ENCODE measurements around the gene ACYP2. TPM values are rescaled to one million over a fixed set of nuclear protein-coding genes. Genes with fewer than 3 reads are reported as not detected.
"Not testable (repeated sequence)": the region's sequence is repeated elsewhere in the genome, so short reads cannot be mapped to it uniquely, and the experiment has no call there.

The ACYP2 gene
- total RNA-seq: 11.3 to 11.8 TPM (median 11.4 TPM) in 3 replicates

DNA sequence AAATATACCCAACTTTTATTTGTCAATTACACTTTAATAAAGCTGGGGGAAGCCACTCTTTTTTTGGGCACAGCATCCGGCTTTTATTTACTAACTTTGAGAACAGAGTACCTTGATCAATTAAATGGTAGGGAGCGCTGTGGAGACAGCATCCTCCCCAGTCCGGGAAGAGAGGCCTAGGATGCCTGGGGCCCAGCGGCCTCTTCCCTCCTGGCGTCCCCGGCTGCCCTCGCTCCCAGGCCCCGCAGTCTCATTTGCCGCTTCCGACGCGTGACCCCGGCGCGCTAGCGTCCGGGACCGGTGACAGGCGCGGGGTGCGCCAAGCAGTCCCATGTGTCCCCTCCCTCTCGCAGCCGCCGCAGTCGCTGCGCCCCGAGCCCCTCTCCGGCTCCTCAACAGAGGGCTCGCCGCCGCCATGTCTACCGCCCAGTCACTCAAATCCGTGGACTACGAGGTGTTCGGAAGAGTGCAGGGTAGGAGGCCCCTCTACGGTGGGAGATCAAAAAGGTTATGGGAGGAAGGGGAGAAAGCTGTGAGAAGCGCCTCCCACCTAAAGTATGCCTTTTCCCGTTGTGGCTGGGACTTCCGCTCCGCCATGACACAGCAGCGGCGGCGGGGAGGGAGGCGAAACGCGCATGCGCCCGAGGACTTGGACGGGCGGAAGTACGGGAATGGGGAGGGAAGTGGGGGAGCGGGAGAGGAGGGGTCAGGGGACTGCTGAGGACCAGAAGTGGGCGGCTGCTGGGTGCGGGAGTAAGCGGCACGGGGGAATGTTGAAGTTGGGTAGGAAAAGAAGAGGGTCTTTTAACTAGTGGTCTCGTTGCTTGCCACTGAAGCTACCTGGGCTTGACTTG lies at the start of gene ACYP2:
TSS of gene ACYP2 (plus strand) at position 332 of the 854 bp plus-strand sequence.
- Mint-ChIP-seq H3K27ac (peak within 1 kb of the TSS; percentile 99), H3K4me1 (peaks cover 8% of the 10 kb centered on the region), H3K4me3 (peak within 1 kb of the TSS; percentile 90), H3K36me3 (peaks cover 10% of the 10 kb centered on the region), H3K27me3 (ENCODE audit: low read depth) (no peaks in the 10 kb centered on the region), H3K9me3 (peaks cover 9% of the 10 kb centered on the region)
- DNase-seq (ENCODE audit: low spot score in 2 of 2, unreplicated experiment in 2 of 2): peak; percentile 78 to 89
- TF ChIP-seq, protein P1, sequence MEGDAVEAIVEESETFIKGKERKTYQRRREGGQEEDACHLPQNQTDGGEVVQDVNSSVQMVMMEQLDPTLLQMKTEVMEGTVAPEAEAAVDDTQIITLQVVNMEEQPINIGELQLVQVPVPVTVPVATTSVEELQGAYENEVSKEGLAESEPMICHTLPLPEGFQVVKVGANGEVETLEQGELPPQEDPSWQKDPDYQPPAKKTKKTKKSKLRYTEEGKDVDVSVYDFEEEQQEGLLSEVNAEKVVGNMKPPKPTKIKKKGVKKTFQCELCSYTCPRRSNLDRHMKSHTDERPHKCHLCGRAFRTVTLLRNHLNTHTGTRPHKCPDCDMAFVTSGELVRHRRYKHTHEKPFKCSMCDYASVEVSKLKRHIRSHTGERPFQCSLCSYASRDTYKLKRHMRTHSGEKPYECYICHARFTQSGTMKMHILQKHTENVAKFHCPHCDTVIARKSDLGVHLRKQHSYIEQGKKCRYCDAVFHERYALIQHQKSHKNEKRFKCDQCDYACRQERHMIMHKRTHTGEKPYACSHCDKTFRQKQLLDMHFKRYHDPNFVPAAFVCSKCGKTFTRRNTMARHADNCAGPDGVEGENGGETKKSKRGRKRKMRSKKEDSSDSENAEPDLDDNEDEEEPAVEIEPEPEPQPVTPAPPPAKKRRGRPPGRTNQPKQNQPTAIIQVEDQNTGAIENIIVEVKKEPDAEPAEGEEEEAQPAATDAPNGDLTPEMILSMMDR (IDR thresholded peaks at IDR 0.05; ENCODE audit: unreplicated experiment): no peak

DNA sequence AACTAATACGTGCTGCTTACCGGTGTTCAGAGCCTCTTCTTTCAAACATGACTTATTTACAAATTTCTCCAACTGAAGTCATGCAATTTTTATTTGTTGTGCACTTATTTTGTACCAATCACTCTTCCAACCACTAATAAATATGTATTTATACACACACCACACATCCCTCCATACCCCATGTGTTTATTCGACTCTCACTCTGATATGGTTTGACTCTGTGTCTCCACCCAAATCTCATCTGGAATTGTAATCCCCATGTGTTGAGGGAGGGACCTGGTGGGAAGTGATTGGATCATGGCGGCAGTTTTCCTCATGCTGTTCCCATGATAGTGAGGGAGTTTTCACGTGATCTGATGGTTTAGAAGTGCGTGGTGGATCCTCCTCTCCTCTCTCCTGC lies 49.5 kb upstream of the ACYP2 start:
- Mint-ChIP-seq H3K4me3 (no peak overlapping the region), H3K27me3 (ENCODE audit: low read depth) (no peaks in the 10 kb centered on the region), H3K36me3 (peaks cover 3% of the 10 kb centered on the region), H3K4me1 (no peaks in the 10 kb centered on the region), H3K9me3 (no peaks in the 10 kb centered on the region), H3K27ac (no peak overlapping the region)
- no peak for DNase-seq (ENCODE audit: low spot score in 2 of 2, unreplicated experiment in 2 of 2)
- TF ChIP-seq, protein P1 (IDR thresholded peaks at IDR 0.05; ENCODE audit: unreplicated experiment): no peak

DNA sequence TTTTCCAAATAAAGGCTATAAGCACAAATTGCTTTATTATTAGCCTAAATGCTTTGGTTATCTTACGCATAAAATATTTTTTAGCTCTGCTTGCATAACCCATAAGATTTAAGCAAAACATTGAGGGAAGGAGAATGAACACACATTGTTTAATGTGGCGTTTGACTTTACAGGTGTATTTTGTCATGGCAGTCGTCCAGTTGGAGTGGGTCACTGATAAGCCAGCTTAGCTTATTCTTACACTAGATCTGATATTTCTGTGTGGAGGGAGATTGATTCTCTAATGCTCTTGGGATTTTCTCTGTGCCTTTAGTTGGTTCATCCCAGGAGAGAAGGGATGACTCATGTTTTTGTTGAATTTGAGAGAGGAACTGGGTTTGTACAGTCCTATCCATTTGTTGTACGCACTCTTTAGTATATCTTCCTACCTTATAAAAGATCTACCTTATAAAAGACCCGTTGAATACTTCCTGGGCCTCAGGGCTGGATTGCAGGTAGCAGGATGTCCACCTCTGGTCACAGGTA lies 47.5 kb upstream of the ACYP2 start:
- TF ChIP-seq, protein P1 (IDR thresholded peaks at IDR 0.05; ENCODE audit: unreplicated experiment): no peak
- no peak for DNase-seq (ENCODE audit: low spot score in 2 of 2, unreplicated experiment in 2 of 2)
- Mint-ChIP-seq H3K4me1 (peaks cover 2% of the 10 kb centered on the region), H3K4me3 (no peak overlapping the region), H3K36me3 (no peaks in the 10 kb centered on the region), H3K27ac (no peak overlapping the region), H3K27me3 (ENCODE audit: low read depth) (no peaks in the 10 kb centered on the region), H3K9me3 (peaks cover under 1% of the 10 kb centered on the region)

DNA sequence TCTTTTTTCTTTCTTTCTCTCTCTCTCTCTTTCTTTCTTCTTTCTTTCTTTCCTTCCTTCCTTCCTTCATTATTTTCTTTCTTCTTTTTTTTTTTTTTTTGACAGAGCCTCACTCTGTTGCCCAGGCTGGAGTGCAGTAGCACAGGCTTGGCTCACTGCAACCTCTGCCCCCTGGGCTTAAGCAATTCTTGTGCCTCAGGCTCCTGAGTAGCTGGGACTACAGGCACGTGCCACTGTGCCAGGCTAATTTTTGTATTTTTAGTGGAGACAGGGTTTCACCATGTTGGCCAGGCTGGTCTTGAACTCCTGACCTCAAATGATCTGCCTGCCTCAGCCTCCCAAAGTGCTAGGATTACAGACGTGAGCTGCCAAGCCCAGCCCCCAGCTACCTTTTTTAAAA lies 42.9 kb upstream of the ACYP2 start:
- not testable (repeated sequence) for H3K36me3 Mint-ChIP-seq; H3K4me1 Mint-ChIP-seq; H3K9me3 Mint-ChIP-seq; H3K27ac Mint-ChIP-seq; H3K27me3 Mint-ChIP-seq (ENCODE audit: low read depth); DNase-seq (ENCODE audit: low spot score in 2 of 2, unreplicated experiment in 2 of 2); H3K4me3 Mint-ChIP-seq

DNA sequence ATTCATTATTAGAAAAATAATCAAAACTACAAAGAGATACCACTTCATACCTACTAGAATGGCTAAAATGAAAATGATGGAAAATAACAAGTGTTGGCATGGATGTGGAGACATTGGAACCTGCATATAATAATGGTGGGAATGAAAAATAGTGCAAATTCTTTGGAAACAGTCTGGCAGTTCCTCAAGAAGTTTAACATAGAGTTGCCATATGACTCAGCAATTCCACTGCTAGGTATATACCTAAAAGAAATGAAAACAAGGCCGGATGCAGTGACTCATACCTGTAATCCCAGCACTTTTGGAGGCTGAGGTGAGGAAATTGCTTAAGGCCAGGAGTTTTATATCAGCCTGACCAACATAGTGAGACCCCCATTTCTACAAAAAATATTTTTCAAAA lies 41.6 kb upstream of the ACYP2 start:
- H3K4me1 Mint-ChIP-seq: peaks cover 2% of the 10 kb centered on the region
- TF ChIP-seq, protein P1 (IDR thresholded peaks at IDR 0.05; ENCODE audit: unreplicated experiment): no peak

DNA sequence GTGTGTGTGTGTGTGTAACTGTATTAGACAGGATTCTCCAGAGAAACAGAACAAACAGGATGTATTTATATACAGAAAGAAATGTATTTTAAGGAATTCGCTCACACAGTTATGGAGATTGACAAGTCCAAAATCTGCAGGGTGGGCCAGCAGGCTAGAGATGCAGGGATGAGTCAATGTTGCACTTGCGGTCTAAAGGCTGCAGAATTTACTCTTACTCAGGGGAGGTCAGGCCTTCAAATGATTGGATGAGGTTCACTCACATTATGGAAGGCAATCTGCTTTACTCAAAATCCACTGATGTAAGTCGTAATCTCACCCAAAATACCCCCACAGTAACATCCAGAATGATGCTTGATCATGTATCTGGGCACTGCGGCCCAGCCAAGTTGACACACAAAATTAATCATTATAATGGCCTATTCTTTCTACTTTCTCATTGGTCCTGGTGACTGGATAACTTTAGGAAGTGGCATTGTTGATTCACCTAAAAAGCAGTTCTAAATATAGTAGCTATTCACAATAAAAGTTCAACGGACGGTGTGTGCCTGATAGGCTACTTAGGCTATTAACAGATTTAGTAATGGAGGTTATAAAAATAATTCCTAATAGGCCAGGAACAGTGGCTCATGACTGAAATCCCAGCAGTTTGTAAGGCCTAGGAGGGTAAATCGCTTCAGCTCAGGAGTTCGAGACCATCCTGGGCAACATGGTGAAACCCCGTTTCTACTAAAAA lies 40.6 kb upstream of the ACYP2 start:
- H3K4me1 Mint-ChIP-seq: peaks cover 2% of the 10 kb centered on the region
- no peaks in the 10 kb centered on the region for H3K27me3 Mint-ChIP-seq (ENCODE audit: low read depth)
- no peak overlapping the region for H3K27ac Mint-ChIP-seq
- DNase-seq (ENCODE audit: low spot score in 2 of 2, unreplicated experiment in 2 of 2): no peak
- no peaks in the 10 kb centered on the region for H3K36me3 Mint-ChIP-seq
- TF ChIP-seq, protein P1 (IDR thresholded peaks at IDR 0.05; ENCODE audit: unreplicated experiment): no peak
- no peak overlapping the region for H3K4me3 Mint-ChIP-seq
- H3K9me3 Mint-ChIP-seq: peaks cover 8% of the 10 kb centered on the region

More for the DNA sequence above, 41.6 kb upstream of the ACYP2 start:
- H3K9me3 Mint-ChIP-seq: peaks cover 8% of the 10 kb centered on the region
- no peaks in the 10 kb centered on the region for H3K27me3 Mint-ChIP-seq (ENCODE audit: low read depth)
- no peak overlapping the region for H3K4me3 Mint-ChIP-seq
- DNase-seq (ENCODE audit: low spot score in 2 of 2, unreplicated experiment in 2 of 2): no peak
- no peaks in the 10 kb centered on the region for H3K36me3 Mint-ChIP-seq
- H3K27ac Mint-ChIP-seq: no peak overlapping the region
